T-helper 2 cell (primary cell): ENCODE data around the gene PEA15.

Experiments
- DNase-seq, 5 experiments: peaks; one replicate each; pipeline versions ENCODE4 v3.0.0 to v3.0.0-alpha.2; 2012 to 2022
- total RNA-seq, 2 donors: gene quantifications; one replicate each; lab custom pipeline; 2026; lab: John Stamatoyannopoulos, UW

PEA15 gene
- total RNA-seq, result 15.0 to 15.2 reads per million in 2 donors

- peak; percentile 42 to 82 (median 54) for DNase-seq
Observed at GRCh38 chr1:160205242-160206035, at the start of gene PEA15. Gene PEA15 (plus strand): TSS chr1:160205384. CDS start chr1:160211545, 6,161 bp downstream.

GRCh38 chr1:160156361-160156760 lies 48.8 kb upstream of the PEA15 start:
- DNase-seq, result no peak

GRCh38 chr1:160157174-160157573 lies 48.0 kb upstream of the PEA15 start:
- DNase-seq, result no peak

GRCh38 chr1:160158031-160158430 lies 47.2 kb upstream of the PEA15 start:
- no peak for DNase-seq

GRCh38 chr1:160158534-160158933 lies 46.6 kb upstream of the PEA15 start:
- DNase-seq, result no peak

- DNase-seq, result no peak
Observed at GRCh38 chr1:160159846-160160245, 45.3 kb upstream of the PEA15 start.

GRCh38 chr1:160161965-160162705 lies 43.0 kb upstream of the PEA15 start:
- peak in 1 of 5 experiments; percentile 63 for DNase-seq

GRCh38 chr1:160162931-160163330 lies 42.3 kb upstream of the PEA15 start:
- DNase-seq, result no peak

GRCh38 chr1:160163615-160164014 lies 41.6 kb upstream of the PEA15 start:
- no peak for DNase-seq

- DNase-seq, result no peak
Observed at GRCh38 chr1:160164121-160164520, 41.1 kb upstream of the PEA15 start.

GRCh38 chr1:160166166-160166868 lies 38.9 kb upstream of the PEA15 start:
- DNase-seq, result no peak

- no peak for DNase-seq
Observed at GRCh38 chr1:160167056-160167455, 38.1 kb upstream of the PEA15 start.

- no peak for DNase-seq
Observed at GRCh38 chr1:160167580-160167979, 37.6 kb upstream of the PEA15 start.

- DNase-seq, result no peak
Observed at GRCh38 chr1:160168016-160168415, 37.2 kb upstream of the PEA15 start.

GRCh38 chr1:160168609-160169369 lies 36.4 kb upstream of the PEA15 start:
- no peak for DNase-seq

GRCh38 chr1:160169553-160170399 lies 35.4 kb upstream of the PEA15 start:
- DNase-seq, result peak in 1 of 5 experiments; percentile 83

- DNase-seq, result no peak
Observed at GRCh38 chr1:160171354-160171753, 33.8 kb upstream of the PEA15 start.

GRCh38 chr1:160171980-160172379 lies 33.2 kb upstream of the PEA15 start:
- no peak for DNase-seq

- peak in 1 of 5 experiments; percentile 76 for DNase-seq
Observed at GRCh38 chr1:160177231-160177630, 28.0 kb upstream of the PEA15 start.

GRCh38 chr1:160177667-160178066 lies 27.5 kb upstream of the PEA15 start:
- DNase-seq, result peak in 1 of 5 experiments; percentile 40

GRCh38 chr1:160178731-160179130 lies 26.5 kb upstream of the PEA15 start:
- no peak for DNase-seq
